Renal cortex interstitium (tissue), 11 donors: ENCODE data around the gene PRIM2. TPM values are rescaled to one million over a fixed set of nuclear protein-coding genes. Genes with fewer than 3 reads are reported as not detected.
"Not testable (repeated sequence)": the region's sequence is repeated elsewhere in the genome, so short reads cannot be mapped to it uniquely, and the experiment has no call there.

ENCODE experiments used
- DNase-seq, 11 donors: peaks; one replicate each; pipeline ENCODE4 v3.0.0-alpha.2; 2013; ENCODE audit warnings: low read depth in 9 of 11, low spot score in 4 of 11; ENCODE audit errors: extremely low read depth in 1 of 11
- polyA plus RNA-seq, 3 donors: library from polyadenylated mRNA; unstranded; fragments of 120-200 nt; gene quantifications; one replicate each; pipeline ENCODE4 v1.2.1, GENCODE V29; 2013; ENCODE audit not compliant: insufficient read length in 3 of 3

PRIM2 gene
- polyA plus RNA-seq, 3 donors: 13.5 to 20.6 (median 16.9) TPM

DNA sequence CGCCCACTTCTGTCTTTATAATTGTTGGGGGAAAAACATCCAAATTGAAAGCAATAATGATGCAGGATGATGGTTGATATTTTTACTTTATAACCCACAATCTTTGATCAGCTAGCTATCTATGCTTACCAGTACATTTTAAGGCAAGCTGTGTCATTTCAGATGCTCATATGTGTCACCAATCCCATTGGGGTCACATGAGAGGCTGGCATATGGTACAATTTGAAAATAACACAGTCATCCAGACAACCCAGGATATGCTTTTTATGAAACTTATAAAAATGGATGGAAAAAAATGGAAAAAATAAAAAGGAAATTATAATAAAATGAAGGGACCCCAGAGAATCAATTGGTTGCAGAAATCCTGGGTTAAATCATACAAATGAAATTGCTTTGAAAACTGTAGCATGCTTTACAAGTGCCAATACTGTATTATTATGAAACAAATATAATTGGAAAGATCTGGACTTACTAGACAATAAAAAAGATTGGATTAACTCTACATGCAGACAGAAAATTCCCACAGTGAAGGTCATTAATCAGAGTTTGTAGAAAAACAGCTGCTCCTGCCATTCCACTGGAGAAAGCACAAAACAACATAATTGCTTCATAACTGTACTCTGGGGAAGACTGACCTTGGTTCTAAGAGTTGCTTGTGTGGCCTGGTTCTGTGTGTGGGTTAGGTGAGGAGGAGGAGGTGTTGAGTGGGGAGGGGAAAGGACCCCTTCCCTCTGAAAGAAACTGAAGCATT is 13.3 kb upstream of the PRIM2 start:
- peak in 1 of 11 donors; percentile 51 for DNase-seq

DNA sequence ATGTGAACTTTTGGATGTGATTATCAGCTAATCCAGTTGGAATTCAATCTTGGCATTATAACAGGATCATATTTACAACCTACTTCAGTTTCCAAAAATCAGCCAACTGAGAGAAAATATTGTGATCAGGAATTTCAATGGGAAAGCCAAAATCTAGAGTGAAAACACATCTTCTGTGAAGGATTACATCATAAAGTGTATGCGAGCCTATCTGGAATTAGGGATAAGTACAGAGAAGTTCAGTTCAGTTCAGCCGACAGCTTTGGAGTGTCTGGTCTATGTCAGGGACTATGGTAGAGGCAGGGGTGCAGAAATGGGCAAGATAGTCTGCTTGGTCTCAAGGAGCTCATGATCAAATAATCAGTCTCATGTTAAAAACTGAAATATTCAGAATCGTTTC is 12.3 kb upstream of the PRIM2 start:
- DNase-seq: no peak

GRCh38 chr6:57305761-57306160 is 11.7 kb upstream of the PRIM2 start:
- DNase-seq: no peak

- DNase-seq: no peak
These were observed 11.2 kb upstream of the PRIM2 start for GRCh38 chr6:57306273-57306672.

GRCh38 chr6:57307850-57308249 is 9.6 kb upstream of the PRIM2 start:
- DNase-seq: no peak

- DNase-seq: not testable (repeated sequence)
These were observed 8.7 kb upstream of the PRIM2 start for GRCh38 chr6:57308755-57309154.

DNA sequence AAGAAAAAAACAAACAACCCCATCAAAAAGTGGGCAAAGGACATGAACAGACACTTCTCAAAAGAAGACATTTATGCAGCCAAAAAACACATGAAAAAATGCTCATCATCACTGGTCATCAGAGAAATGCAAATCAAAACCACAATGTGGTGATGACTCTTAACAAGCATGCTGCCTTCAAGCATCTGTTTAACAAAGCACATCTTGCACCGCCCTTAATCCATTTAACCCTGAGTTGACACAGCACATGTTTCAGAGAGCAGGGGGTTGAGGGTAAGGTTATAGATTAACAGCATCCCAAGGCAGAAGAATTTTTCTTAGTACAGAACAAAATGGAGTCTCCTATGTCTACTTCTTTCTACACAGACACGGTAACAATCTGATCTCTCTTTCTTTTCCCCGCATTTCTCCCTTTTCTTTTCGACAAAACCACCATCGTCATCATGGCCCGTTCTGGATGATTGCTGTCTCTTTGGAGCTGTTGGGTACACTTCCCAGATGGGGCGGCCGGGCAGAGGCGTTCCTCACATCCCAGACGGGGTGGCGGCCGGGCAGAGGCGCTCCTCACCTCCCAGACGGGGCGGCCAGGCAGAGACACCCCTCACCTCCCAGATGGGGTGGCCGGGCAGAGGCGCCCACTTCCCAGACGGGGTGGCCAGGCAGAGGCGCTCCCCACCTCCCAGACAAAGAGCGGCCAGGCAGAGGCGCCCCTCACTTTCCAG is 7.2 kb upstream of the PRIM2 start:
- DNase-seq: not testable (repeated sequence)

DNA sequence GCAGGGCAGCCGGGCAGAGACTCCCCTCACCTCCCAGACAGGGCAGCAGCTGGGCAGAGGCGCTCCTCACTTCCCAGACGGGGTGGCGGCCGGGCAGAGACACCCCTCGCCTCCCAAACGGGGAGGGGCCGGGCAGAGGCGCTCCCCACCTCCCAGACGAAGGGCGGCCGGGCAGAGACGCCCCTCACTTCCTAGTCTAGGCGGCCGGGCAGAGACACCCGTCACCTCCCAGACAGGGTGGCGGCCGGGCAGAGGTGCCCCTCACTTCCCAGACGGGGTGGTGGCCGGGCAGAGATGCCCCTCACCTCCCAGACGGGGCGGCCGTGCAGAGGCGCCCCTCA is 6.6 kb upstream of the PRIM2 start:
- no peak for DNase-seq

- DNase-seq: not testable (repeated sequence)
These were observed 6.0 kb upstream of the PRIM2 start for GRCh38 chr6:57311300-57312003.

DNA sequence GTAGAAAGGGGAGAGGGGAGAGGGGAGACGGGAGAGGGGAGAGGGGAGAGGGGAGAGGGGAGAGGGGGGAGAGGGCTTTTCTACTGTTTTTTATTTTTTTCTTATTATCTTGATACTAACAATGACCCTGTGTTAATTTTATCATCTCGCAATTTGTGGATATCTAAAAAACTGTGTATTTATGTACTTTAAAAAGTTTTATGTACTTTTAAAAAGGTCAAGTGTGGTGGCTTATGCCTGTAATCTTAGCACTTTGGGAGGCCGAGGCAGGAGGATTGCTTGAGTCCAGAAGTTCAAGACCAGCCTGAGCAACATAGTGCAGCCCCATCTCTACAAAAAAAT is 5.5 kb upstream of the PRIM2 start:
- no peak for DNase-seq

DNA sequence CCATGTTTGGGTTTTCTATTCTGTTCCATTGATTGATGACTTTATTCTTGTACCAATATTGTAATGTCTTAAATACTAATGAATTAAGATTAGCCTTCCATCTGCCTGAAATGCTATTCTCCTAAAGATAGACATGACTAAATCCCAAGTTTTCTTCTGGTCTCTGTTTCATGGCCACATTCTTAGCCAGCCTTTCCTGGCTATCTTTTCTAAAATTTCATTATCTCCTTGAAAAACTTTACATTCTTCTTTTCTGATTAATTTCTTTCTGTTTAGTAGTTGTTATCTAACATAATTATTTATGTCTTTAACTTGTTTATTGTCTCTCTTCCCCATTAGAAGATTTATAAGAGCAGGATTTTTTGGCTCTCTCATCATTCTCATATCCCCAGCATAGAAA is 4.4 kb upstream of the PRIM2 start:
- DNase-seq: no peak

GRCh38 chr6:57313711-57314471 is 3.5 kb upstream of the PRIM2 start:
- peak in 1 of 11 donors; percentile 58 for DNase-seq

GRCh38 chr6:57315111-57315510 is 2.3 kb upstream of the PRIM2 start:
- DNase-seq: no peak

DNA sequence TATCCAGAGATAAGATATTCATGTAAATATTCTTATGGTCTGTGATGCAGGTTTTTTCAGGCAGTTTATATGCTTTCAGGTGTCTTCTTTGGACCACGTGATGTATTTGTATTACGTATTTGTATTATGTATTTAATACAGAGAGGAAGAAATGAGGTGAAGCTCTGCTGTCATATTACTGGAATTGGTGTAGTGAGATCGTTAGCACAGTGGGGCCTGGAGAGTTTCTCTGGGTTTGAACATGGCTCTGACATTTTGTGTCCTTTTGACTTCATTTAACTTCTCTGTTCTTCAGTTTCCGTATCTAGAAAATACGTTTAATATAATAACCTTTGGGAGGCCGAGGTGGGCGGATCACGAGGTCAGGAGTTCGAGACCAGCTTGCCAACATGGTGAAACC is 1.6 kb upstream of the PRIM2 start:
- no peak for DNase-seq

GRCh38 chr6:57316581-57317059 is 810 bp upstream of the PRIM2 start:
- DNase-seq: peak; percentile 62 to 91 (median 84)

DNA sequence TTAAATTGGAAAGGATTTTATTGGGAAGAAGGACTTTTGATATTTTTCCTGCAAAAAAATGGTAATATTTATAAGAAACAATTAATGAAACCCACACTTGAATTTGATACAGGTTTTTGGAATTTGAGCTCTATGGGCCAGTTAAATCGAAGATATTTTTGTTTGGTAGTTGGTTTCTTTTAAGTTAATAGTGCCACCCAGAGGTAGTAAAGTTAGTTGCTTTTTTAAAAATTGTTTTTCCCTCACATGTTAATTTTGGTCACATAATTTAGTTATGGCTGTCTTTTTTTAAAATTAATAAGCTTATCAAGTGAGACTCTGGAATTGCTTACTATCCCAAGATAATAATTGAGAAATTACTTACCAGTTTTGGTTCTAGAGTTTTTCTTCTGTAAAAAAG is 7.1 kb downstream of the PRIM2 start:
- DNase-seq: no peak

- DNase-seq: no peak
These were observed 9.9 kb downstream of the PRIM2 start for GRCh38 chr6:57327311-57327710.

DNA sequence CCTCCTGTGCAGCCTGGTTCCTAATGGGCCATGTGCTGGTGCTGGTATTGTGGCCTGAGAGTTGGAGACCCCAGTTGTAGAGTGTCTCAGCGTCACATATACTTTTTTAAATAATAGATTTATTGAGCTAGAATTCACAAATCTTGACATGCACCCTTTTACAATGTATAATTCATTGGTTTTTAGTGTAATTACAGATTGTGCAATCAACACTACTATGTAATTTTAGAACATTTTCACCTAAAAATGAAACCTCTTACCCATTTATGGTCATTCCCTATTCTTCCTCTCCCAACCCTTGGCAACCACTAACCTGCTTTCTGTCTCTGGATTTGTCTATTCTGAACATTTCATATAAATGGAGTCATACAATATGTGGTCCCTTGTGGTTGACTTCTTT is 10.6 kb downstream of the PRIM2 start:
- DNase-seq: no peak

DNA sequence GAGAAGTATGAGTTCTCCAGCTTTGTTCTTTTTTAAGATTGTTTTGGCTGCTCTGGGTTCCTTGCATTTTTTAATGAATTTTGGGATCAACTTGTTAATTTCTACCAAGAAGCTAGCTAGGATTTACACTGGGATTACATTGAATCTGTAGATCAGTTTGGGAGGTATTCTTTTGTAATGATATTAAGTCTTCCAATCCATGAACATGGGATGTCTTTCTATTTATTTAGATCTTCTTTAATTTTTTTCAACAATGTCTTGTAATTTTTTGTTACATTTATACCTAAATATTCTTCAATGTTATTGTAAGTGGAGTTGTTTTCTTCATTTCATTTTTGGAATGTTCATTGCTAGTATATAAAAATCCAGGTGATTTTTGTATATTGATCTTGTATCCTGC is 12.5 kb downstream of the PRIM2 start:
- no peak for DNase-seq
